ENCODE measurements around the gene PTPRD. TPM values are rescaled to one million over a fixed set of nuclear protein-coding genes. Genes with fewer than 3 reads are reported as not detected.

Gene PTPRD
- total RNA-seq, 1 experiment from 2014 or later: 1.8 TPM

- Mint-ChIP-seq H3K9me3 (ENCODE audit: low read depth, unreplicated experiment) (no peaks in the 10 kb centered on the region), H3K4me1 (ENCODE audit: low read depth, unreplicated experiment) (no peaks in the 10 kb centered on the region), H3K27ac (ENCODE audit: unreplicated experiment) (no peak overlapping the region), H3K36me3 (ENCODE audit: insufficient read depth, unreplicated experiment) (no peaks in the 10 kb centered on the region), H3K27me3 (ENCODE audit: unreplicated experiment) (no peaks in the 10 kb centered on the region), H3K4me3 (ENCODE audit: low read depth, unreplicated experiment) (no peak overlapping the region)
- no peak for DNase-seq
- no peak for TF ChIP-seq CTCF (IDR thresholded peaks at IDR 0.05; ENCODE audit: unreplicated experiment)
- no TSS peak for BruUV-seq (replicated peaks)
- intact Hi-C loops (cut with micrococcal nuclease; ENCODE audit: unreplicated experiment): no loop called here
- CTCF ChIA-PET: no interaction called here
Observed at GRCh38 chr9:9124616-9125015, 1488.2 kb downstream of the PTPRD start.

GRCh38 chr9:9122230-9122875 is 1490.4 kb downstream of the PTPRD start:
- intact Hi-C loops (cut with micrococcal nuclease; ENCODE audit: unreplicated experiment): no loop called here
- no peaks in the 10 kb centered on the region for H3K27me3 Mint-ChIP-seq (ENCODE audit: unreplicated experiment)
- DNase-seq: no peak
- CTCF ChIA-PET: no interaction called here
- no peaks in the 10 kb centered on the region for H3K9me3 Mint-ChIP-seq (ENCODE audit: low read depth, unreplicated experiment)
- H3K4me1 Mint-ChIP-seq (ENCODE audit: low read depth, unreplicated experiment): no peaks in the 10 kb centered on the region
- BruUV-seq (replicated peaks): no TSS peak
- H3K36me3 Mint-ChIP-seq (ENCODE audit: insufficient read depth, unreplicated experiment): no peaks in the 10 kb centered on the region
- H3K4me3 Mint-ChIP-seq (ENCODE audit: low read depth, unreplicated experiment): no peak overlapping the region
- no peak overlapping the region for H3K27ac Mint-ChIP-seq (ENCODE audit: unreplicated experiment)
- no peak for TF ChIP-seq CTCF (IDR thresholded peaks at IDR 0.05; ENCODE audit: unreplicated experiment)

- Mint-ChIP-seq H3K36me3 (ENCODE audit: insufficient read depth, unreplicated experiment) (no peaks in the 10 kb centered on the region), H3K27me3 (ENCODE audit: unreplicated experiment) (no peaks in the 10 kb centered on the region), H3K4me1 (ENCODE audit: low read depth, unreplicated experiment) (no peaks in the 10 kb centered on the region), H3K27ac (ENCODE audit: unreplicated experiment) (no peak overlapping the region), H3K4me3 (ENCODE audit: low read depth, unreplicated experiment) (no peak overlapping the region), H3K9me3 (ENCODE audit: low read depth, unreplicated experiment) (no peaks in the 10 kb centered on the region)
- no peak for DNase-seq
- intact Hi-C loops (cut with micrococcal nuclease; ENCODE audit: unreplicated experiment): no loop called here
- no TSS peak for BruUV-seq (replicated peaks)
- no peak for TF ChIP-seq CTCF (IDR thresholded peaks at IDR 0.05; ENCODE audit: unreplicated experiment)
- CTCF ChIA-PET: no interaction called here
Observed at GRCh38 chr9:9117866-9118265, 1494.9 kb downstream of the PTPRD start.

GRCh38 chr9:9112001-9112720 is 1500.6 kb downstream of the PTPRD start:
- no peaks in the 10 kb centered on the region for H3K4me1 Mint-ChIP-seq (ENCODE audit: low read depth, unreplicated experiment)
- CTCF ChIA-PET: no interaction called here
- TF ChIP-seq CTCF (IDR thresholded peaks at IDR 0.05; ENCODE audit: unreplicated experiment): no peak
- BruUV-seq (replicated peaks): no TSS peak
- H3K9me3 Mint-ChIP-seq (ENCODE audit: low read depth, unreplicated experiment): peaks cover 5% of the 10 kb centered on the region
- H3K4me3 Mint-ChIP-seq (ENCODE audit: low read depth, unreplicated experiment): no peak overlapping the region
- no peaks in the 10 kb centered on the region for H3K36me3 Mint-ChIP-seq (ENCODE audit: insufficient read depth, unreplicated experiment)
- H3K27me3 Mint-ChIP-seq (ENCODE audit: unreplicated experiment): no peaks in the 10 kb centered on the region
- no peak overlapping the region for H3K27ac Mint-ChIP-seq (ENCODE audit: unreplicated experiment)
- intact Hi-C loops (cut with micrococcal nuclease; ENCODE audit: unreplicated experiment): no loop called here
- DNase-seq: no peak

Data from Calu3 (cell line).